Adrenal gland (tissue), 12 donors: Measurements from ENCODE around the gene GDF10. TPM values are rescaled to one million over a fixed set of nuclear protein-coding genes. Genes with fewer than 3 reads are reported as not detected.

Experiments
- DNase-seq, 7 donors: peaks; one replicate each; pipeline ENCODE4 v3.0.0-alpha.2; 2019 to 2020
- H3K27ac ChIP-seq, 5 donors: fragments of 200-600 bp; sonication (generic) in 4 of 5; 1 replicate in 3 of 5; 2 replicates in 2 of 5; pipeline versions ENCODE4 v1.5.1 to v1.8.0; 2016 to 2020; ENCODE audit warnings: mild to moderate bottlenecking in 1 of 5
- H3K27me3 ChIP-seq: fragments of 200-600 bp; 2 replicates; pipeline ENCODE4 v1.8.0; 2021
- H3K36me3 ChIP-seq, 2 donors: fragments of 200-600 bp; replicated peaks in 1 of 2; 1 replicate in 1 of 2; 2 replicates in 1 of 2; pipeline versions ENCODE4 v1.5.1 to v1.8.0; 2018 to 2022
- H3K4me1 ChIP-seq, 2 donors: fragments of 200-600 bp; replicated peaks in 1 of 2; 1 replicate in 1 of 2; 2 replicates in 1 of 2; pipeline versions ENCODE4 v1.5.1 to v1.8.0; 2018 to 2021
- H3K4me3 ChIP-seq, 4 donors: fragments of 200-600 bp; sonication (generic) in 3 of 4; one replicate each; pipeline ENCODE4 v1.5.1; 2016 to 2018
- H3K9me3 ChIP-seq, 3 donors: fragments of 200-600 bp; sonication (generic) in 1 of 3; replicated peaks in 1 of 3; 1 replicate in 2 of 3; 2 replicates in 1 of 3; pipeline versions ENCODE4 v1.5.1 to v1.8.0; 2016 to 2021
- CTCF ChIP-seq, 6 experiments: fragments of 450-650 bp in 4 of 6; fragments of 200-600 bp in 2 of 6; sonication (generic) in 1 of 6; IDR thresholded peaks; 1 replicate in 5 of 6; 2 replicates in 1 of 6; pipeline versions ENCODE4 v1.5.1 to v1.8.0; 2016 to 2021; ENCODE audit warnings: antibody characterized with exemption in 6 of 6, mild to moderate bottlenecking in 2 of 6, moderate library complexity in 1 of 6
- POLR2A ChIP-seq, 2 donors: fragments of 450-650 bp; IDR thresholded peaks; one replicate each; pipeline ENCODE4 v1.6.1; 2017; ENCODE audit warnings: antibody characterized with exemption in 2 of 2, mild to moderate bottlenecking in 2 of 2, moderate library complexity in 1 of 2
- WGBS, 4 donors: extraction: QIAGEN DNeasy Blood & Tissue Kit in 2 of 4; methylation state at CpG; one replicate each; pipeline versions ENCODE4 v1.1.5 to v1.1.7; 2013 to 2017; 5-methylcytosine and 5-hydroxymethylcytosine counted together
- intact Hi-C, 2 donors: fragments of 100-400 bp; cut with DNase I; formaldehyde crosslinking; loops; one replicate each; pipeline versions ENCODE4 v1.14.1 to v1.15.0; 2022 to 2023
- polyA plus RNA-seq, 3 donors: library from polyadenylated mRNA; stranded (reverse); fragments of 200-250 nt in 2 of 3; fragments of 350-450 nt in 1 of 3; fragmentation: Illumina TruSeq in 1 of 3; extraction: RNeasy Lipid Tissue Mini Kit (QIAGEN cat#74804) in 1 of 3; gene quantifications; one replicate each; pipeline ENCODE4 v1.2.3, GENCODE V29; 2013 to 2014
- total RNA-seq, 9 donors: library from RNA; depleted of rRNA in 4 of 9; stranded (reverse); fragments of >200 nt in 4 of 9; fragments of 120-200 nt in 1 of 9; fragmentation: NEBNext Ultra II Directional in 1 of 9; extraction: Animal tissue kit (Norgen Biotek cat#: 25700) in 1 of 9; gene quantifications; one replicate each; pipeline versions ENCODE4 v1.1.0 to v1.2.4, GENCODE V29; 2013 to 2023
- donor health status: healthy with polysubstance abuse.
- donor health status: Bipolar disorder and iron deficiency.
- donor health status: DM: yes; HTN: yes; CAD: no.
- donor health status: DM: no; HTN: no; CAD: no.
- donor health status: DM: no; HTN: no; CAD: no.
- donor health status: DM: yes; HTN: yes; CAD: no.

Gene GDF10
- total and polyA plus RNA-seq, 12 donors, result 0.06 to 8.5 (median 1.2) TPM; not detected in 1

DNA sequence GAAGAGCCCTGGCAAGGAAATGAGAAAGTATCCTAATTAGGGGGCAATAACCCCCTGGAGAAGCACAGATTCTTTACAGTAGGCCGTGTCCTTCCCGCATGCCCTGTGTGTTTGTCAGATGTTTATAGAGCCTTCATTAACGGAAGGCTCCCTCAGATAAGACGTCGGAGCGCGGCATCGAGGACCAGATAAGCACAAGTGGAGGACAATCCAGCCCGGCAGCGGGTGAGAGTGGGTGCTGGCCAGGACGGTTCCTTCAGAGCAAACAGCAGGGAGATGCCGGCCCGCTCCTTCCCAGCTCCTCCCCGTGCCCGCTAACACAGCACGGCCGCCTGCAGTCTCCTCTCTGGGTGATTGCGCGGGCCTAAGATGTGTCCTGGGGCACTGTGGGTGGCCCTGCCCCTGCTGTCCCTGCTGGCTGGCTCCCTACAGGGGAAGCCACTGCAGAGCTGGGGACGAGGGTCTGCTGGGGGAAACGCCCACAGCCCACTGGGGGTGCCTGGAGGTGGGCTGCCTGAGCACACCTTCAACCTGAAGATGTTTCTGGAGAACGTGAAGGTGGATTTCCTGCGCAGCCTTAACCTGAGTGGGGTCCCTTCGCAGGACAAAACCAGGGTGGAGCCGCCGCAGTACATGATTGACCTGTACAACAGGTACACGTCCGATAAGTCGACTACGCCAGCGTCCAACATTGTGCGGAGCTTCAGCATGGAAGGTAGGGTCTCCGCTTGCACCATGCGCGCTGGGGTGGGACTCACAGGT, 22.5 kb downstream of the GDF10 start, which contains the start of gene GDF2:
TSS of gene GDF2 (plus strand) at position 155 of the 762 bp plus-strand sequence. CDS start at position 370, 215 bp downstream.
- intact Hi-C loops, result no loop called here
- Histone ChIP-seq H3K4me1 (peaks cover 0 to 14% of the 10 kb centered on the region in 2 donors), H3K4me3 (no peak within 1 kb of the TSS), H3K27ac (no peak within 1 kb of the TSS), H3K27me3 (no peaks in the 10 kb centered on the region), H3K9me3 (no peaks in the 10 kb centered on the region), H3K36me3 (no peaks in the 10 kb centered on the region)
- TF ChIP-seq POLR2A (IDR thresholded peaks at IDR 0.05) (no peak), CTCF (IDR thresholded peaks at IDR 0.05) (no peak)
- 88 to 92% (median 90%) methylated on average over 16 to 35 of the region's 35 CpGs for WGBS, 4 donors
- no peak for DNase-seq

GRCh38 chr10:47323087-47323486, 23.1 kb downstream of the GDF10 start:
- Histone ChIP-seq H3K27ac (no peak overlapping the region), H3K36me3 (no peaks in the 10 kb centered on the region), H3K4me1 (peaks cover 0 to 14% of the 10 kb centered on the region in 2 donors), H3K27me3 (no peaks in the 10 kb centered on the region), H3K4me3 (no peak overlapping the region), H3K9me3 (no peaks in the 10 kb centered on the region)
- DNase-seq, result no peak
- no peak for TF ChIP-seq CTCF (IDR thresholded peaks at IDR 0.05)
- no peak for TF ChIP-seq POLR2A (IDR thresholded peaks at IDR 0.05)
- intact Hi-C loops, result no loop called here
- WGBS, 4 donors, result 60 to 88% (median 69%) methylated on average over 1 of the region's 1 CpG

- TF ChIP-seq POLR2A (IDR thresholded peaks at IDR 0.05), result no peak
- no peak for TF ChIP-seq CTCF (IDR thresholded peaks at IDR 0.05)
- H3K4me1 ChIP-seq, result peaks cover 0 to 14% of the 10 kb centered on the region in 2 donors
- no peaks in the 10 kb centered on the region for H3K36me3 ChIP-seq
- intact Hi-C loops, result no loop called here
- H3K9me3 ChIP-seq, result no peaks in the 10 kb centered on the region
- no peak for DNase-seq
- H3K27ac ChIP-seq, result no peak overlapping the region
- 33 to 47% (median 43%) methylated on average over 4 to 5 of the region's 5 CpGs for WGBS, 4 donors
- no peaks in the 10 kb centered on the region for H3K27me3 ChIP-seq
- no peak overlapping the region for H3K4me3 ChIP-seq
Measured at GRCh38 chr10:47323636-47324296, 23.8 kb downstream of the GDF10 start.
